Measurements from ENCODE around the gene HNRNPAB.
A peak's percentile ranks its signal among the peaks of the same experiment; 100 is the strongest.

HNRNPAB gene

DNA sequence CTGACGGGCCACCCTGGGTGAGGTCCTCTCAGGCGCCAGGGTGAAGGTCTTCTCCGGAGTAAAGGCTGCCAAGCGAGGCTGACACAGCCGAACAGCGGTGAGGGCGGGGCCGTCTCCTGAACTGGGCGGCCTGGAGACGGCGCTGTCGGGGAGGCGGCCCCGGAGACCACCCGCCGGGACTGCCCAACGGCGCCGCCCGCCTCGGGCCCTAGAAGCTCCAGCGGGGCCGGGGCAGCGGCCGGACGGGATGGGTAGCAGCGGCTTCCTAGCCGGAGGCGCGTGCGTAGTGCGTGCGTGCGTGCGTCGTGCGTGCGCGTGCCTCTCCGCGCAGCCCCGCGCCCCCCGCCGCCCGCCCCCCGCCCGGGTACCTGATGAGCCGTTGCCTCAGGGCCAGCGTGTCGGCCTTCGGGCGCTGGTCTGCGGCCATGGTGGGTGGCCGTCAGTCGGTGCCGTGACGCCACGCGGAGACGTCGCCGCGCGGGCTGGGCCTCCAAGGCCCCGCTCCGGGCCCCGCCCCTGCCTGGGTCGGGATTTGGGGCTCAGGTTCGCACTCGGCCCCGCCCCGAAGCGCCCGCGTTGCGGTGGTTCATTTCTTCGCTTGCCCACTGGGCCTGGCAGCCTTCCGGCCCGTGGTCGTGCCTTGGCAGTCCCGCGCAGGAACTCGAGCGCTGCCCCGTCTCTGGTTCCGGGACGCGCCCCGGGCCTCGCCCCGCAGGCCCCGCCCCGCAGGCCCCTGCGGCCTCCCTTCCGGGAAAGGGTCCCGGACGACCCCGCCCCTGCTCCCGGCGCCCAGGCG, 28.0 kb downstream of the HNRNPAB start, which contains the start of gene PHYKPL:
PHYKPL (minus strand) TSS at position 679 of the 796 bp plus-strand sequence; CDS start at position 427, 252 bp downstream.
- in situ Hi-C loops (cut with MboI; ENCODE audit: low pct_unique_long_range_greater_than_20kb, low sequenced_read_pairs, unreplicated experiment) = no loop called here
- TF ChIP-seq, protein P1, sequence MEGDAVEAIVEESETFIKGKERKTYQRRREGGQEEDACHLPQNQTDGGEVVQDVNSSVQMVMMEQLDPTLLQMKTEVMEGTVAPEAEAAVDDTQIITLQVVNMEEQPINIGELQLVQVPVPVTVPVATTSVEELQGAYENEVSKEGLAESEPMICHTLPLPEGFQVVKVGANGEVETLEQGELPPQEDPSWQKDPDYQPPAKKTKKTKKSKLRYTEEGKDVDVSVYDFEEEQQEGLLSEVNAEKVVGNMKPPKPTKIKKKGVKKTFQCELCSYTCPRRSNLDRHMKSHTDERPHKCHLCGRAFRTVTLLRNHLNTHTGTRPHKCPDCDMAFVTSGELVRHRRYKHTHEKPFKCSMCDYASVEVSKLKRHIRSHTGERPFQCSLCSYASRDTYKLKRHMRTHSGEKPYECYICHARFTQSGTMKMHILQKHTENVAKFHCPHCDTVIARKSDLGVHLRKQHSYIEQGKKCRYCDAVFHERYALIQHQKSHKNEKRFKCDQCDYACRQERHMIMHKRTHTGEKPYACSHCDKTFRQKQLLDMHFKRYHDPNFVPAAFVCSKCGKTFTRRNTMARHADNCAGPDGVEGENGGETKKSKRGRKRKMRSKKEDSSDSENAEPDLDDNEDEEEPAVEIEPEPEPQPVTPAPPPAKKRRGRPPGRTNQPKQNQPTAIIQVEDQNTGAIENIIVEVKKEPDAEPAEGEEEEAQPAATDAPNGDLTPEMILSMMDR (IDR thresholded peaks at IDR 0.05; ENCODE audit: extremely low read depth, insufficient read depth, missing control alignments) = no peak
- DNase-seq (ENCODE audit: low spot score) = peak; percentile 88

DNA sequence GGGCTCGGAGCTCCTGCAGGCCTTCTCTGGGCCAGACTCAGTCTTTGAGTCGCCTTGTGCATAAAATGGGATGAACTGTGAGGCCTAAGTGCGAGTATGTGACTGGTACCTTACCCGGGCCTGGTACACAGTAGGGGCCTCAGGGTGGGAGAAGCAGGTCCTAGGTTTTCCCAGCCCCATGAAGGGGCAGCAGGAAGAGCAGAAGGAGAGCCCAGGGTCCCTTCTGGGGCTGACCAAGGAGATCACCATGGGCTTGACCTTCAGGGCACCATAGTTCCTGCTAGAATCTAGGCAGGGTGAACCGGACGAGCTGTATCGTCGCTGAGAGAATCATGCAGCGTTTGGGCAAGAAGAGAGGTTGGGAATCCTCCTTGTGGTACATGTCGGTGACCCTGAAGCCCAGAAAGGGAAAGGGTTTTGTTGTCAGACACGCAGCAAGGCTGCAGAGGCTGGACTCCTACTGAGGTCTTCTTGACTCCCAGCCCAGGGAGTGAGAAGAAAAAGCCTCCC, 28.6 kb downstream of the HNRNPAB start:
- in situ Hi-C loops (cut with MboI; ENCODE audit: low pct_unique_long_range_greater_than_20kb, low sequenced_read_pairs, unreplicated experiment) = no loop called here
- TF ChIP-seq, protein P1 (IDR thresholded peaks at IDR 0.05; ENCODE audit: extremely low read depth, insufficient read depth, missing control alignments) = no peak
- DNase-seq (ENCODE audit: low spot score) = no peak

DNA sequence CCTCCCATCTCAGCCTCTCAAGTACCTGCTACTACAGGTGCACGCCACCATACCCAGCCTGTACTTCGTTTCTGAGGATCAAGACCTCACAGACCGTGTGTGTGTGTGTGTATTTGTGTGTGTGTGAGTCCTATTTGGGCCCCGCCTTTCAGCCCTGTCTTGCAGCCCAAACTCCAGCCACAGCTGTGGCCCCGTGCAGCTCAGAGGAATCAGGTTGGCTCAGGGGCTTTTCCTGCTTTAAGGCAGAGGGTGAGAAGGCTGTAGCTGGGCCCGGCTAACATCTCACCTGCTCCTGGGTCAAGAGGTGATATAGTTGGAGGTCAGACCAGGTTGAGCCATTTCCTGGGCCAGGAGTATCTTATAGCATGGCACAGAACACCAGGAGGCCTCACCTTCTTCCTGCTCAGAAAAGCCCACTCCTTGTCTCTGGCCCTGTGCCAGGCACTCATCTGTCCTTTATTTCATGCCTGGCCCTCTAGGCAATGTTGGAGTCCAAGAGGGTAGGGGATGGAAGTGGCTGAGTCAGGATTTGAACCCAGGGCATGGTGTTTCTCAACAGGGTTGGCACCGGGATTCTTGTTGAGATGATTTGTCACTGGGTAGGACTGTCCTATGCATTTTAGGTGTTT, 29.9 kb downstream of the HNRNPAB start:
- in situ Hi-C loops (cut with MboI; ENCODE audit: low pct_unique_long_range_greater_than_20kb, low sequenced_read_pairs, unreplicated experiment) = no loop called here
- DNase-seq (ENCODE audit: low spot score) = no peak
- TF ChIP-seq, protein P1 (IDR thresholded peaks at IDR 0.05; ENCODE audit: extremely low read depth, insufficient read depth, missing control alignments) = no peak

DNA sequence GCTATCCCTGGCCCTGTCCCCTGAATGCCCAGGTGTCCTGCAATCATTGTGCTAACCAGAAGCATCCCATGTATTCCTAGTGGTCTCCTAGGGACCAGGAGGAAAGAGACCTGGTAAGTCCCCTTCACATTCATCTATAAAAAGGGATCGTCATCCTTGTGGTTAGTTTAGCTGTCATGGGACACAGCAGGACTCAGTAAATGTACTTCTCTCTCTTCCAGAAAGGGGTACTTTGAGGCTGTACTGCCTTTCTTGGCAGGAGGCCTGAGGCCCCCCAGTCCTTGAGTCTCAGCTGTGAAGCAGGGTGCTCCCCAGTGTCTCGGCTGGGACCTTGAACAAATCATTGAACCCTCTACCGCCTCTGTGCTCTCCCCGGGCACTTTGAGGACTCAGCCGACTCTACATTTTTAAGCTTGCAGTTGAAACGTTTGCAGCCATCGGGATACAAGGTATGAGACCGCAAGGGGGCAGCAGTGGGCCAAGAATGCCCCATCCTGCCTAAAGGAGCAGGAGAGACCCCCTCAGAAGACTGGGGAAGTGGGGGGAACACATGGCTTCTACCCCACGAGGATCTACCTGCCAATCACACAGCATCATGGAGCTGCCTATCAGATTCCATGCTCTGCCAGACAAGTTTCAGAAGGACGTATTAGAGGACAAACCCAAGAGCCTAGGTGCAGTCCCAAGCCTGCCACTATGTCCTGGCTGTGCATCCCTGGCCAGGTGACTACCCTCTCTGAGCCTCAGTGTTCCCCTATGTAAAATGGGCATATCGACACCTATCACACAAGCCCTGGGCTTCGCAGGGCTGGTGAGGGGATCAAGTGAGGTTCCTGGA, 30.6 kb downstream of the HNRNPAB start:
- DNase-seq (ENCODE audit: low spot score) = peak; percentile 87
- TF ChIP-seq, protein P1 (IDR thresholded peaks at IDR 0.05; ENCODE audit: extremely low read depth, insufficient read depth, missing control alignments) = peak; percentile 88
- in situ Hi-C loops (cut with MboI; ENCODE audit: low pct_unique_long_range_greater_than_20kb, low sequenced_read_pairs, unreplicated experiment) = no loop called here

DNA sequence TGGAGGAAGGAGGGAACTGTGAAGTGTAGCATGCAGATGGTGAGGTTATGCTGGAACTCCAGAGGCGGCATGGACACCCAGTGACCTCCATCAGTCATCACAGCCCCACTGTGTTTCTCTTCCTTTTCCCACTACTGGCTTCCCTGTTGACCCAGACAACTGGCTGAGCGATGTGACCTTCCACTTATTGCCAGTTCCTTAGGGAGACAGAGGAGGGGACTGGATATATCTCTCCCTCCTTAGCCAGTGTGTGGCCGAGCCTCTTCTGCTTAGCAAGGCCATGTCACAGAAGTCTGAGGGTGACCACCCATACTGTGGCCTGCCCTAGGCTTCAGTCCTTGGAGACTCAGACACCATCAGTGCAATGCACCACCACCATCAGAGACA, 31.2 kb downstream of the HNRNPAB start:
- TF ChIP-seq, protein P1 (IDR thresholded peaks at IDR 0.05; ENCODE audit: extremely low read depth, insufficient read depth, missing control alignments) = no peak
- no peak for DNase-seq (ENCODE audit: low spot score)
- in situ Hi-C loops (cut with MboI; ENCODE audit: low pct_unique_long_range_greater_than_20kb, low sequenced_read_pairs, unreplicated experiment) = no loop called here

DNA sequence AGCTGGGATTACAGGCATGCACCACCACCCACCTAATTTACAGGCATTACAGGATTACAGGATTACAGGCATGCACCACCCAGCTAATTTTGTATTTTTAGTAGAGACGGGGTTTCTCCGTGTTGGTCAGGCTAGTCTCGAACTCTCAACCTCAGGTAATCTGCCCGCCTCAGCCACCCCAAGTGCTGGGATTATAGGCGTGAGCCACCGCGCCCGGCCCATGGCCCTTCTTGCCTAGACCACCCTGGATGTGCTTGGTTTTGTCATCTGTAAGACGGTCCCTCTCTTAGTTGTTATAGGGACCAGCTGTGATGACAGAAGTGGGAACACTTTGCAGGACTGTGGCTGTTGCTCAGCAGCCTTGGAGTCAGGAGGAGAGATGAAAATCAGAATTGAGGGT, 31.8 kb downstream of the HNRNPAB start:
- TF ChIP-seq, protein P1 (IDR thresholded peaks at IDR 0.05; ENCODE audit: extremely low read depth, insufficient read depth, missing control alignments) = no peak
- in situ Hi-C loops (cut with MboI; ENCODE audit: low pct_unique_long_range_greater_than_20kb, low sequenced_read_pairs, unreplicated experiment) = no loop called here
- DNase-seq (ENCODE audit: low spot score) = no peak
